Activated CD8-positive, alpha-beta memory T cell treated with anti-CD3 and anti-CD28 coated beads, Interleukin-2, amount 50 U/mL, for 1 hour (primary cell): ENCODE results near the gene MGARP.
"Not testable (repeated sequence)": the region's sequence is repeated elsewhere in the genome, so short reads cannot be mapped to it uniquely, and the experiment has no call there.

Experiments used
- DNase-seq: peaks from one replicate; pipeline ENCODE4 v3.0.0-alpha.2; 2020; ENCODE audit errors: extremely low read depth

MGARP gene

DNA sequence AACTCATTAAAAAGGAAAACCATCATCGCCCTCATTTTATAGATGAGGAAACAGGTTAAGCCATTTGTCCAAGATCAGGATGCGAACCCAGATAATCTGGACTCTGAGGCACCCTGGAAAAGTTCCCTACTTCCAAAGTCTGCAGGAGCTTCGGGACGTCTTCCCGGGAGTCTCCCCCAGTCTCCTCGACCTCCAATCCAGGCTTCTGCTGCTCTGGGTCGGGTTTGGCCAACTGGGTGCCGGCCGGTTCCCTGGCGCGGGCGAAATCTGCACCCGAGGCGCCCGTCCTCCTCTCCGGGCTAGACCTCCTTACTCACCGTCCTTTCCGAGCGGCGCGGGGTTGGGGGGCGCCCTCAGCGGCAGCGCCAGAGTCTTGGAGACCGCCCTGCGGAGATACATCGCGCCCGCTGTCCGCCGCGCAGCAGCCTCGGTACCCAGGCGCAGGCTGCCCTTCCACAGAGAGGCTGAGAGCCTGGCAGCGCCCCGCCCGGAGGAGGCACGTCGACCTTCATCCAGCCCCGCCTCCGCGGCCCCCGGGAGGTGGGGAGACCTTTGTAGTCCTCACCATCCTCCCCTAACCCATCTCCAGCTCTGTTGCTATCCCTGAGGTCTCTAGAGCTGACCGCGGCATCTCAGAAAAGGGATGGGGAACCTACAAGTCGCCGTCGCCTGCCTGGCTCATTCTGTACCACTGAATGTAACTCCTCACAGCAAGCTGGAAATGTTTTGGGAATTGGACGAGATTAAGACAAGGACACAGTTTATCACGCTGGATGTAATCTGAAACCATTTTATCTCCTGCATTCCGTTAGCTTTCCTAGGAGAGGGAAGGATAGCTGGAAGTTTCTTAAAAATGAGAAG is at the start of gene MGARP:
Gene MGARP, minus strand, starts transcription at position 466 of the 861 bp plus-strand sequence. Its CDS starts 67 bp downstream, at position 399.
- DNase-seq = no peak

DNA sequence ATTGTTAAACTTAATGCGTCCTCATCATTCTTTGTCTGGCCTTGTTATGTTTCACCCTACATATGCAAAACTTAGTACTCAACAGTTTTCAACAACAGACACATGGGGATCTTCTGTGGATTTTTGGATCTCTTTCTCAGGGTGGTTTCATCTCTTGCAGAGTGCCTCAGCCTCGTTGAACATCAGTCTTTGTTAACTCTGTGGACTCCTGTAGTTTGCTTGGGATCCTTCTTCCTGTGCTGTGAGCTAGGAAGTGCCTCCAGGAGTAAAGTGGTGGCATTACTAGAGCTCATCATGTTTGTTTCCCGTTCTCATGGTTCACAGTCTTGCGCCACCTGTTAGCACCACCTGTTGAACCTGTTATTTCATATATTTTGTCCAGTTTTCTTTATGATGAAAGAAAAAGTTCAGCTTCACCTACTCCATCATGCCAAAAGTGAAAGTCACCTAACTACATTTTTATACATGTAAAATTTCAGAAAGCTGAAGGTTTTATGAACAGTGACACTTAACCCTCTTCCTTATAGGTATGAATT is 49.7 kb upstream of the MGARP start:
- DNase-seq = no peak

DNA sequence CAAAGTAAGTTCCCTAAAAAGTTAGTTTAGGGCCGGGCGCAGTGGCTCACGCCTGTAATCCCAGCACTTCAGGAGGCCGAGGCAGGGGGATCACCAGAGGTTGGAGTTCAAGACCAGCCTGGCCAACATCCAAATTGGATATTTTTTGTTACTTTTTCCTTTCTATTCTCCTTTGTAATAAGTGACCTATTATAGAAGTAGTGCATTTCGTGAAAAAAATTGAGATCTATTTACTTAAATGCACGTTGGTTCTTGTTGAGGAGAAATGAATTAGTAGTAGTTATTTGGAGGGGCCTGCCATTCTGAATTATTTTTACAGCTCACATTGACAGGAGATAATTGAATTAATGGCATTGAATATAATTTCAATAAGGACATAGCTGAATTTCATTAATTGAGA is 44.6 kb upstream of the MGARP start:
- no peak for DNase-seq

DNA sequence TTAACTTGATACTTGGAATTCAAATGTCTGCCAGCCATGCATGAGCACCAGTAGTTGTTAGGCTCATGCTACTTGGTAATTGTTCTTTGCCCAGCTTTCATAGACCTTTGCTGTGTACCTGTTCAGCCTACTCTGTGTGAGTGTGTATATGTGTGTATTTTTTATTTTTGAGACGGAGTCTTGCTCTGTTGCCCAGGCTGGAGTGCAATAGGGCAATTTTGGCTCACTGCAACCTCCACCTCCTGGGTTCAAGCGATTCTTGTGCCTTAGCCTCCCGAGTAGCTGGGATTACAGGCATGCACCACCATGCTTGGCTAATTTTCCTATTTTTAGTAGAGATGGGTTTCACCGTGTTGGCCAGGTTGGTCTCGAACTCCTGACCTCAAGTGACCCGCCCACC is 42.5 kb upstream of the MGARP start:
- DNase-seq = not testable (repeated sequence)

DNA sequence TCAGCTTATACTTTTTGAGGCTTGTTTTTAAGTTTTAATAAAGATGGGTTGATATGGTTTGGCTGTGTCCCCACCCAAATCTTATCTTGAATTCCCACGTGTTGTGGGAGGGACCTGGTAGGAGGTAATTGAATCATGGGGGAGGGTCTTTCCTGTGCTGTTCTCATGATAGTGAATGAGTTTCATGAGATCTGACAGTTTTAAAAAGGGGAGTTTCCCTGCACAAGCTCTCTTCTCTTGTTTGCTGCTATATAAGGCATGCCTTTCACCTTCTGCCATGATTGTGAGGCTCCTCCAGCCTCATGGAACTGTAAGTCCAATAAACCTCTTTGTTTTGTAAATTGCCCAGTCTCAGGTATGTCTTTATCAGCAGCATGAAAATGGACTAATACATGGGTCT is 42.0 kb upstream of the MGARP start:
- DNase-seq = not testable (repeated sequence)

DNA sequence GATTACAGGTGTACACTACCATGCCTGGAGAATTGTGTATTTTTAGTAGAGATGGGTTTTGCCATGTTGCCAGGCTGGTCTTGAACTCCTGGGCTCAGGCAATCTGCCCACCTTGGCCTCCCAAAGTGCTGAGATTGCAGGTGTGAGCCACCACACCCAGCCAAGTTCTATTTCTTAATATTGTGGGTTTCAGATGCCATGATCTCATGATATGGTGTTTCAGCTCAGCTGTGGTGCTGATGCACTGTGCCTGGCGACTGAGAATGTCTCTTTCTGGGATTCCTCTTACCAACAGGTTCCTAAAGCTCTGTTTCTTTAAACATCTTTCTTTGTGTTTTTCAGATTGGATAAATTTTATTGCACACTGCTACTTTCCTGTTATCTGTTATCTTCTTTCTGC is 39.5 kb upstream of the MGARP start:
- no peak for DNase-seq

DNA sequence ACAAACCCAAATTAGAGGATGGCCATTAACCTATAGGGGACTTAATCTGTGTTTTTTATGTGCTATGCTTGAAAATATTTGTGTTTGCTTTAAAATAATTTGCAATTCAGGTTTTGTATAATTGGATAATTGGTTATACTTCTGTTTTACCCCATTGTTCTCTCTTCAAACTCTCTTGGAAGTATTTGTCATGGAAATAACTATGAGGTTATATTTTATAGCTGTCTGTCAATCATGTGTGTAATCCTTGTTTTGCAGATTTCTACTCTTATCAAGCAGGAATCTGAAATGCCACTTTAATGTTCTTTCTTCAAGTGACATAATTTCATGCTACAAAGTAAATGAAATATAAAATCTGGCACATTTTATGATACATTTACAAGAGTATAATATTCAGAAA is 37.6 kb upstream of the MGARP start:
- DNase-seq = no peak

DNA sequence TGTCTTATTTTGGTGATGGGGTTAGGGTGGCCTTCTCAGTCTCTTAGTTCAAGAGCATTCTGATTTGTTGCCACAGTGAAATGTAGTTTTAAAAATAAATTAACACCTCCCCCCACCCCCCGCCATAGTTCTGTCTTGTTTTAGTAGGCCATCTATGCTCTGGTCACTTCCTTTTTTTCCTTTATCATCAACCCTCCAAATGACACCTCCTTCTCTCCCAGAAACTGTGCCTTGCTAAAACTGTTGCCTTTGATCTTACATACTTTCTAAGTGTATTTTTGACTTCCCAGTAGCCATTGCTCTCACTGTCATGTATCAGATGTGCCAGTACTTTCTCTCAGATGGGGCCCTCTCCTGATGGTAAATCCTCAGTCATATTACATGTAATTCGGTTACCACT is 36.7 kb upstream of the MGARP start:
- DNase-seq = no peak

DNA sequence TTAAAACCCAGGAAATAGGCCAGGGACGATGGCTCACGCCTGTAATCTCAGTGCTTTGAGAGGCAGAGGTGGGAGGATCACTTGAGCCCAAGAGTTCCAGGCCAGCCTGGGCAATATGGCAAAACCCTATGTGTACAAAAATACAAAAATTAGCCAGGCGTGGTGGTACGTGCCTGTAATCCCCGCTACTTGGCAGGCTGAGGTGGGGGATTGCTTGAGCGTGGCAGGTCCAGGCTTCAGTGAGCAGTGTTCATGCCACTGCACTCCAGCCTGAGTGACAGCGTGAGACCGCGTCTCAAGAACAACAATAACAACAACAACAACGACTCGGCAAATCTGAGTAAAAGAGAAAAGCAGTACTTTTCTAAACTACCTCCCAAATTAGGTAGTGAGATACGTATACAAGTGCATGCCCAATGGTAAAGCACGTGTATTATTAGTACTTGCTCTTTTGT is 35.2 kb upstream of the MGARP start:
- DNase-seq = no peak

DNA sequence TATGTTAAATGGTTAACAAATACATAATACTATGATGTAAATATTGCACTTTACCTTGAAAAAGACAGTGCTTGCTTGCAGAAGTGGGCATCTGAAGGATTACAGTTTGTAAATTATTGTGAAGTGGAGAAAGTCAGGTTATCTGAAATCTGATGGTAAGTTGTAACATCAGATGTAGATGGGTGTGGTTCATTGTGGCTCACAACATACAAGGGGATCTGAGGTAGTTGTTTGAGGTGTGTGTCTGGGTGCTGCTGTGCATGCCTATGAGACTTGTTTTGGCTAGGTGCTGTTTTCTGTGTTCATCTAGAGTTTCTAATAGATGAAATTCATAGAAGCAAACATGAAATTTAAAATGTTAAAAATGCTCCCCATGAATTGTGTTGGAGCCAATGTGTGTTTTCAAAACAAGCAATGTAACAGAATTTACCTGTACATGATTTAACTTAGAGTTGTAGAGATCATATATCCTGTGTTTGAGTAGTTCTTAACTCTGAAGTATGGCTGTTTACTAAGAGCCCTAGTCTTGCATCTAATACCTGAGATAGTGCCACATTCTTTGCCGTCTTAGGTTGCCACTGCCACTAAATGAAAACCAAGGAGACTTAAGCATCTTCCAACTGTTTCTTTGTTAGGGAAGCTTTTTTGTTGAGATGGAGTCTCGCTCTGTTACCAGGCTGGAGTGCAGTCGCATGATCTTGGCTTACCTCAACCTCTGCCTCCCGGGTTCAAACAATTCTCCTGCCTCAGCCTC is 34.2 kb upstream of the MGARP start:
- DNase-seq = no peak

DNA sequence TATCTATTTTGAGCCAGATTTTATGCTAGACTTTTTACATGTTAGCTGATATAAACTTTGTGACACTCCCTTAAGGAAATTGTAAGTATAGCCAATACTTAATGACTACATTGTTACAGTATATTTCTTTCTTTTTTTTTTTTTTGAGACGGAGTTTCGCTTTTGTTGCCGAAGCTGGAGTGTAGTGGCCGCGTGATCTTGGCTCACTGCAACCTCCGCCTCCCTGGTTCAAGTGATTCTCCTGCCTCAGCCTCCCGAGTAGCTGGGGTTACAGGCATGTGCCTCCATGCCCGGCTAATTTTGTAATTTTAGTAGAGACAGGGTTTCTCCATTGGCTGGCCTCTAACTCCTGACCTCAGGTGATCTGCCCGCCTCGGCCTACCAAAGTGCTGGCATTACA is 33.4 kb upstream of the MGARP start:
- not testable (repeated sequence) for DNase-seq

DNA sequence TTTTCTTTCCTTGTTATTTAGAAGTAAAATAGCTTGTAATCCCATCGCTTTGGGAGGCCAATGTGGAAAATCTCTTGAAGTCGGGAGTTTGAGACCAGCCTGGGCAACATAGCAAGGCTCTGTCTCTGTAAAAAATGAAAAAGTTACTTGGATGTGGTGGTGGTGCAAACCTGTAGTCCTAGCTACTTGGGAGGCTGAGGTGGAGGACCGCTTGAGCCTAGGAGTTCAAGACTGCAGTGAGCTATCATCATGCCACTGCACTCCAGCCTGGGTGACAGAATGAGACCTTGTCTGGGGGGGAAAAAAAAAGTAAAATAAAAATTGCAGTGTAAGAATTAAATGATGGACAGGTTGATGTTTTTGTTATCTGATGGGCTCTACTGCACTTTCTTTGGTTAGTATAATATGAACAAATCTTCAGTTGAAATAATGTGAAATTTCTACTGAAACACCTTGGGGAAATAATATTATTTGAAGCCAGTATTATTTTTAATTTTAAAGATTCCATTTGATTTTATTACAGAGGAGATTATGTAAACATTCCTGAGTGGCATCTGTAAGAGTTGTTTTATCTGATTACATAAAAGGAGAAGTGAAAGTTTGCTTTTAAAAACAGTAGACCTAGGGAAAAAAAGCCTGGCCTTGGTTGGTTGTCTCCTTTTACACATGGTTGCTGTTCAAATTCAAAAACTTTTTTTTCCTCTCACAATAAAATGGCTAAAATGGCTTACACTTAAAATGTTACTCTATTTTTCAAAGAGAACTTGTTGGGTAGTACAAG is 32.7 kb upstream of the MGARP start:
- DNase-seq = no peak

DNA sequence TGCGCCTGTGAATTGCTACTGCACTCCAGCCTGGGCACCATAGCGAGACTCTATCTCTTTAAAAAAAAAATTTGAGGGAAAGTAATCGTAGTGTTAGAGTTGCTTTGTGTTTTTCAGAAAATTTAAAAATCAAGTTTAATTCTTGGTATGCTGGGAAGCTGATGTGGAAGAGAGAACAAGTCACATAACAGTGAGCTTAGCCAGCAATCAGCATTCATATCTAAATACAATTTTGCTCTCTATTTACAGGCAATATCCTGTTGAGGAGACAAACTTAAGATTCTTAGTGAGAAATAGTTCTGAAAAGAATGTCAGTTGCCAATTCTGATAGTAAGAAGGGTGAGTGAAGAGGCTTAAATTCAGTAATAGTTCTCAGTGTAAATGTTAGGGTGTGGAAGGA is 31.9 kb upstream of the MGARP start:
- DNase-seq = no peak

DNA sequence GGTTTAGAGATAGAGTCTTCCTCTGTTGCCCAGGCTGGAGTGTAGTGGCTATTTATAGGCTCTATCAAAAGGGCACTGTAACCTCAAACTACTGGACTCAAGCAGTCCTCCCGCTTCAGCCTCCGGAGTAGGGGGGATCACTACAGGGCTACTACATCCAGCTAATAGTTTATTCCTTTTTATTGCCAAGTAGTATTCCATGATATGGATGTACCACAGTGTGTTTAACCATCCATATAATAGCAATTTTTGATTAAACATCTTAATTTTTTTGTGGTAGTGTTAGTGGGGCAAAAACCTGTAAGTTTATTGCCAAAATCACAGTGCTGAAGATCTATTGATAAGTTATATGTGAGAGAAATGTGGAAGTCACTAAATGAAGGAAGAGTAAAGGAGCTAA is 24.9 kb upstream of the MGARP start:
- DNase-seq = no peak

DNA sequence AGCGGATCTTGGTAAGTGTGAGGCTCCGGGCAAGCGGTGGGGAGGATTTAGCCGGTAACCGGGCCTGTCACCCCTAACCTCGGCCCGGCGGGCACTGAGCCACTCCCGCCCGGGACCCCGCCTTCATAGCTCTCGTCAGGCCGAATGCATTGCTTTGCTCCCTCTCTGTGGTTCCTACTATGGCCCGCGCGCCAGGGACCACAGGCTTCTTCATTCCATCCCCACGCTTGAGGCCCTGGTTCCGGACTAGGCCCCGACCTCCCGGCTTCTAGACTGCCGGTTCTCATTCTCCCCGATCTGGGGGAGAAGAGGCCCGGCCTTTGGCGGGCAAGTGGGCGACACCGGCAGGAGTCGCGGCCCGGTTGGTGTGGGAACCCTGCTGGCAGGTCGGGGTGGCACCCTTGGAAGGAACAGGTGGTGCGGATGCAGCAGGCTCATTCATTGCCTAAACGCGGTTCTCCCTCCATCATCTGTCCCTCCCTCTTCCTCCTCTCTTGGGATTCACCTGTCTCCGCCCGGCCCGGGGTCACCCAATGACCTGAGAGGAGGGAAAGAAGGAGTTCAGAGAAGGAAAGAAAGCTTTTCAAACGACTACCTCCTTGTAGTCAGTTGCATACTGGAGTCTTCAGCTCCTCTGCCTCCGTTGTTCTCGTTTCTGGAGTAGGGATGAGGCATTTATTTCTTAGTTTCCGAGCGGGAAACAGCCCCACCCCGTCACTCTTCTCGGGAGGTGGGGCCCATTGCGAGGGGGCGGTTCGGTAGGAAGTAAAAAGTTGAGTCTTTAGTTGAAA is 22.0 kb upstream of the MGARP start, which contains the start of gene NDUFC1:
Gene NDUFC1, minus strand, starts transcription at position 657 of the 791 bp plus-strand sequence. CDS start 6,679 bp downstream, outside the sequence.
- no peak for DNase-seq

DNA sequence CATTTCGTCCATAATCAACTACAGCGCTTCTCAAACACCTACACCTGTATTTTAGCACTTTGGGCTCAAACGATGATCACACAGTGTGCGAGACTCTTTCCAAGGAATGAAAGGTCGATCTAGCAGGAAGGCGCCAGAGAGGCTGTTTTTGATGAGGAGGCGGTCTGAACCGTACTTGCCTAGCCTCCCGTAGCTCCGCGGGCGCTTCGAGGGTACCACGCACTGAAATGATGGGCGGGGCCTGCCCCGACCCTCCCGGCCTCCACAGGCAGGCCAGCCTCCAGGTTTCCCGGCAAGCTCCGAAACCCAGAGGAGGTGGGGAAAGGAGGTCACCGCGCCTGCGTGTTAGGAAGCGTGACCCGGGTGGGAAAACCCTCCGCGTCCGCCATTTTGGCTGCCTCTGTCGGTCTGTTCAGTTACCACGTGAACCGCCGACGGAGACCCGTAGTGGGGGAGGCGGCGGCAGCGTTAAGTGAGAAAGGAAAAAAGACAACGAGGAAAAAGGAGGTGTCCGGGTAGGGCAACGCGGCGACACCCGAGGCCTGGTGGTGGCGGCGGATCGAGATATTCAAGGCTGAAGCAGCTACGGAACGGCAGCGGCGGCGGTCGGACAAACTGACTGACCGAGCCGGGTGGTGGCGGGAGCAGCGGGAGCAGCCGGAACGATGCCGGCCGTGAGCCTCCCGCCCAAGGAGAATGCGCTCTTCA is 21.2 kb upstream of the MGARP start, which contains the start of gene NAA15:
Gene NAA15, plus strand, starts transcription at position 393 of the 708 bp plus-strand sequence. Its CDS starts 273 bp downstream, at position 666.
- peak; percentile 95 for DNase-seq

DNA sequence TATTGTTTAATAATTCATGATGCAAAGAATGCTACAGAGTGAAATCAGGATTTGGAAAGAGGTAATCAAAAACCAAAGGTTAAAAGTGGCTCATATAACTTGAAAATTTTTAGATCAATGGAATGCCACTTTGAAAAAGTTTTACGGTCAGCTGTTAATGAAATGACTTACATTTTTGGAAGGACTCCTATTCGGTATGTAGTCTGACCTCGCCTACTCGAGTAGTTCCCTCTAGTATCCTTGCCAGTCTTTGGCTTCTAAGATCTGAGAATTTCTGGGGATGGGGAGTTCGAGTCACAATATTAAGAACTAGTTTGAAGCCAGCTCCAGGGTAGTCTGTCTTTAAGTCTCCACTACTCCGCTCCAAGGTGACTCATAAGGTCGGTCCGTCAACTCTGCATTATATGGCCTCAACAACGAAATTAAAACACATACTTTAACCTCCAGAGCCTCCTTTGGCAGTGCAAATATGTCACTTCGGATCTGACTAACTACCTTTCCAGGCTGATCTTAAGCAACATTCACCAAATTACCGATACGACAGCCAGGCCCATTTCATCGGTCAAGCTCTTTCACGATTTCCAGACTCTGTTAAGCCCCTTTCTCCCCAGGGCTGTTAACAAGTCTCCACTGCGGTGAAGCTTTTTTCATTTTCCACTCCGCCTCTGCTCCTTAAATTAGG is 20.5 kb upstream of the MGARP start:
- no peak for DNase-seq

DNA sequence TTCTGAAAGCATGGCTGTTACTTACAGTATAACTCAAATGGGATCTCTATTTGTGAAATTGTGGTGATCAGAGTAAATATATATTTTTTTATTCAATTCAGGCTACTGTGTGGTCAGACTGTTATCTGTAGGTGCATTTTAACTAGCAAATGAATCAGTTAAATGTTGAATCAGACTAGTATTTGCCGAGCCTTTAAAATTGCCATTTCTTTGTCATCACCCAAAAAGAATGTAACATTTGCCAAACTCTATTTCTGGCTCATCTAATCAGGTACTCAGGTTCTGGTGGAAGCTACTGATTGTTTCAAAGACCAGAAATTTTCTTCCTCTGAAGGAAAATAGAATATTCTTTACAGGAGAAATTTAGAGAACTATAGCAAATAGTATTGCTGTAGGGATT is 19.5 kb upstream of the MGARP start:
- no peak for DNase-seq

DNA sequence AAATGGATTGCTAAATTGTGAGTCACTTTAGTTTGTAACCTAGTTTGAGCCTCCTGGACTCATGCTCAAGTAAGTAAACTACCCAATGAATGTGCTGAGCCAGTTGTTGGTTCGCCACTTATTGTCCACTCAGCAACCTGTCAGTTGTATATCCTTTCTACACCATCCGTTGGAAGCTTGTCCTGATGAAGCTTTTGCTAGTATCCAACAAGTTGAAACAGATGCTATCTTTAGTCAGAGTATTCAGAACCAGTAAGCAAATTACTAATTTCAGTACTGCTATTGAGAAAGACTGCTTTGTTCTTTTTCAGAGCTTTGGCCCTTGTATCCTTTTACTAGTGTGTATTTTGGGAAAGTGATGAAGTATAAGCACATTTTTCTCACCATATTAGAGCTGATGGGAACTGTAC is 17.0 kb upstream of the MGARP start:
- DNase-seq = no peak

DNA sequence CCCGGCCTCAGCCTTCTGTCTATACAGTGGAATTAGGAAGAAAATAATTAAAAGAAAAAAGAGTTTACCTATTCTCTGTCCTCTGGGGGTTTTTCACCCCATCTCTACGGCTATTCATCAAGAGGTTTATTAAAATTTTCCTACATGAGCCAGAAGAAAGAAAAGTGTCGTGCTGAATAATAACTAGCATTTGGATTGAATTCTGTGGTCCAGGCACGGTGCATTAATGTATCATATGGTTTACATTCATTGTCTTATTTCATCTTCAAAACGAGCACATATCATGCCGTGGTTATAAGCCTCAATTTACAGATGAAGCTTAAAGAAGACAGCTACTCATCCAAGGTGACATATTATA is 15.9 kb upstream of the MGARP start:
- no peak for DNase-seq
